HG03575 (cell line): ENCODE data around the gene PPP1R1A.

Experiments
- ATAC-seq: cut with Tn5 transposase; IDR thresholded peaks from one replicate; pipeline ENCODE4 v1.9.1; 2021; ENCODE audit not compliant: unreplicated experiment, insufficient number of reproducible peaks, low FRiP score; ENCODE audit errors: extremely low read depth

The PPP1R1A gene

GRCh38 chr12:54588110-54588889, at the start of gene PPP1R1A:
Gene PPP1R1A, minus strand, starts transcription at chr12:54588659. Its CDS starts 171 bp downstream, at chr12:54588488.
- ATAC-seq, result no peak

GRCh38 chr12:54634795-54635194, 46.3 kb upstream of the PPP1R1A start, which contains the start of gene LACRT:
Gene LACRT, minus strand, starts transcription at chr12:54634895. Its CDS starts 54 bp downstream, at chr12:54634841.
- ATAC-seq, result no peak

GRCh38 chr12:54631988-54632728, 43.7 kb upstream of the PPP1R1A start:
- no peak for ATAC-seq

- ATAC-seq, result no peak
These were observed 43.1 kb upstream of the PPP1R1A start for GRCh38 chr12:54631551-54631950.

GRCh38 chr12:54629925-54630324, 41.5 kb upstream of the PPP1R1A start:
- no peak for ATAC-seq

GRCh38 chr12:54628186-54628846, 39.9 kb upstream of the PPP1R1A start:
- no peak for ATAC-seq

GRCh38 chr12:54627304-54627703, 38.8 kb upstream of the PPP1R1A start:
- no peak for ATAC-seq

- no peak for ATAC-seq
These were observed 37.1 kb upstream of the PPP1R1A start for GRCh38 chr12:54625598-54625997.

- no peak for ATAC-seq
These were observed 36.1 kb upstream of the PPP1R1A start for GRCh38 chr12:54624315-54625279.

GRCh38 chr12:54622463-54623183, 34.2 kb upstream of the PPP1R1A start:
- no peak for ATAC-seq

- no peak for ATAC-seq
These were observed 28.6 kb upstream of the PPP1R1A start for GRCh38 chr12:54616933-54617680.

GRCh38 chr12:54612225-54612750, 23.8 kb upstream of the PPP1R1A start:
- ATAC-seq, result no peak

GRCh38 chr12:54611715-54612149, 23.3 kb upstream of the PPP1R1A start:
- no peak for ATAC-seq

- no peak for ATAC-seq
These were observed 20.3 kb upstream of the PPP1R1A start for GRCh38 chr12:54608769-54609168.

- ATAC-seq, result no peak
These were observed 19.7 kb upstream of the PPP1R1A start for GRCh38 chr12:54608156-54608555.

- no peak for ATAC-seq
These were observed 18.1 kb upstream of the PPP1R1A start for GRCh38 chr12:54606556-54606955.
